GM10847 (cell line): ENCODE results near the gene SLC6A7.

Experiments
- POLR2A ChIP-seq: IDR thresholded peaks from 2 replicates; pipeline ENCODE4 v1.6.1; 2011; ENCODE audit not compliant: insufficient read length; ENCODE audit errors: extremely low read depth

SLC6A7 gene

DNA sequence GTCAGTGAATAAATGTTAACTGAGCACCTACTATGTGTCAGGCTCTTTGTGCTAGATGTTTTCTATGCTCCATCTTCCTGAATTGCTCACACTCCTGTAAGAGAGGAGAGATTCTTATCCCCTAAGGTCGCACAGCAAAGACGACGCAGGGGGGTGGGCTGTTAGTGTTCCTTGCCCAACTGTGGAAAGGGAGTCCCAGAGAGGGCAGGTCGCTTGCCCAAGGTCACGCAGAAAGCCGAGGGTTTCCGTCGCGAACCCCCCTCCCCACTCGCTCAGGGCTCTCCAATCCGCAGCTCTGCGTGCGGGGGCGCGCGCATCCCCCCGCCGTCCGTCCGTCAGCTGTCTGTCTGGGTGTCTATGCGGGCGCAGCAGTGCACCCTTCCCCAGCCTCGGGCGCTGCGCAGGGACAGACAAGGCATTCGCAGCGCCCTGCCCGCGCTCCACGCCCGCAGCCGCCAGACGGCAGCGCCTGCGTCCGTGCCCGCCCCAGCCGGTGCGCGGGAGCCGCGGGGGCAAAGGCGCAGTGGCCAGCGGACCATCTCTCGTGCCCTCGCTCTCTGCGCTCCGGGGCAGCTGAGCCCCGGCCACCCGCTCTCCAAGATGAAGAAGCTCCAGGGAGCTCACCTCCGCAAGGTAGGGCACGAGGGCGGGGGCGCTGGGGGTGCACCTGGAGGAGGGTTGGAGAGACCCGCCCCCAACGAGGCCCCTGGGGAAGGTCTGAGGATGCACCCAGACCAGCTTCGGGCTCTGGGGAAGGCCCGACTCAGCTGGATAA is at the start of gene SLC6A7:
Gene SLC6A7, plus strand, starts transcription at position 335 of the 775 bp plus-strand sequence. Its CDS starts 266 bp downstream, at position 601.
- no peak for TF ChIP-seq POLR2A

DNA sequence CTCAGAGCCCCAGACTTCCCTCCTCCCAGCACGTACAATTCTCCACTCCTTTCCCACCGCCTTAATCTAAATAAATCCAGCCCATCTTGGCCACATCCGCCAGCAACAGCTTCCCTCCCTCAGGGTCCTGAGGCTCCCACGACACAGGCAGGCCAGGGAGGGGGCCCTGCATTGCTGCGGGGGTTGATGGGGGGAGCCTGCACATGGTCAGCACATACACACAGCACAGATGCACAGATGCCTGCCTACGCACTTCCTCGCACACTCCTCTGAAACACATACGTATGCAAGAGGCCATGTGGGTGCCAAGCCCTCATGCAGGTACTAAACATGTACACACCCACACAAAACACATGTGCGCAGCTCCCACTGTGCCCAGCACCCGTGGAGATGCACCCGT is 49.0 kb upstream of the SLC6A7 start:
- no peak for TF ChIP-seq POLR2A

DNA sequence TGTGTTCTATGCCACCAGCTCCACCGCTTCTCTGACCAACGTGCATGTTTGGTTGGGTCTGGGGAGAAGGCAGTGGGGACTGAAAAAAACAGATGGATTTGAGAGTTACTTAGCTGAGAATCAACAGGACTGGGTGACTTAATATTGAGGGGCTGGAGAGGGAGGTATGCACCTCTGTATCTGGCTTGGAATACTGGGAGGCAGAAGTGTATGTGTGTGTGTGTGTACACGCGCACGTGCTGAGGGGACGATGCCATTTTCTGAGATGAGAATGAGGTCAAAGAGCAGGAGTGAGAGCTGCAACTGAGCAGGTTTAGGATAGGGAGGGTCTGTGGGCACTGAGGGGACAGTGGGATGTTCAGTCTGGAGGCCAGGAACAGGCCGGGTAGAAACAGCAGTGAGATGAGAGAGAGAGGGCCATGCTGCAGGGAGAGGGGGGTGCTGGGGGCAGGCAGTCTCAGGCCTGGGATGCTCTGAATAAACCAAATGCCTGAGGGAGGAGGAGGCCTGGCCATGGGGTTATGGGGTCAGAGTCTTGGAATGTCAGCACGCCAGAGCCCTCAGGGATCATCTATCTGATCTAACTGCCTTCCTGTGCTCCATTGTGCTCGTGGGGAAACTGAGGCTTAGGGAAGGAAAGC is 48.2 kb upstream of the SLC6A7 start:
- TF ChIP-seq POLR2A = no peak

DNA sequence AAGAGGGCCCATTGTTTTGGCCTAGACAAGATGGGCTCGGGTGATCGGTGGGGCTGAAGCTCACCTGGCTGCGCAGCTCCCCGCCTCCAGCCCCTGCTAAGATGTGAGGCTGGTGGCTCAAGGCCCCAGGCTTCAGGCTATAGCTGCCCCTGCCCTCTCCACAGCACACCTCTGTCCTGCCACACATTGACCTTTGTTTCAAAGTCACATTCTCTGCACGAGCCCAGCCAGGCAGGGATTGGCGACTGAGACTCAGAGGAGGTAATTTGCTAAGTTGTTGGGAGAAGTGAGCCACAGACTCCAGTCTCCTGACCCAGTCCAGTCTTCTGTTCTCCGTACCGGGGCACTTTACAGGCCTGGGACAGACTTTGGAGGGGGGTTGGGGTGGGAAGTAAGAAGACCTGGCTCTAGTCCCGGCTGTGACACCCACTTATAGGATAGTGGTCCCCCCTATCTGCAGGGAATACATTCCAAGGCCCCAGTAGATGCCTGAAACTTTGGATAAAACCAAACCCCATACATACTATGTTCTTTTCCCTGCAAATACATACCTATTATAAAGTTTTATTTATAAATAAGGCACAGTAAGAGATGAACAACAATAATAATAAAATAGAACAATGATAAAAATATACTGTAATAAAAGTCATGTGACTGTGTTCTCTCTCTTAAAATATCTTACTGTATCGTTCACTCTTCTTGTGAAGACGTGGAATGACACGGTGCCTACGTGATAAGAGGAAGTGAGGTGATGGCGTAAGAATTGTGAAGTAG is 47.5 kb upstream of the SLC6A7 start:
- TF ChIP-seq POLR2A = no peak

DNA sequence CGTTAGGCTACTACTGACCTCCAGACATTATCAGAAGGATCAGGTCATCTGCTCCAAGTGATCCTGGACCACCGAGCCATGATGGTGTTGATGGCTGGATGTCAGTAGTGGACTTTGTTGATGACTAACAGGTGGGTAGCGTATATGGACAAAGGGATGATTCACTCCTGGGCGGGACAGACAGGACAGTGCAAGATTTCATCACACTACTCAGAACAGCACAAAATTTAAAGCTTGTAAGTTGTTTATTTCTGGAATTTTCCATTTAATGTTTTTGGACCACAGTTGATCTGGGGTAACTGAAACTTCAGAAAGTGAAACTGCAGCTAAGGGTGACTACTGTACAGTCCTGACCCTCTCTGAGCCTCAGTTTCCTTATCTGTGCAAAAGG is 46.9 kb upstream of the SLC6A7 start:
- TF ChIP-seq POLR2A = no peak

DNA sequence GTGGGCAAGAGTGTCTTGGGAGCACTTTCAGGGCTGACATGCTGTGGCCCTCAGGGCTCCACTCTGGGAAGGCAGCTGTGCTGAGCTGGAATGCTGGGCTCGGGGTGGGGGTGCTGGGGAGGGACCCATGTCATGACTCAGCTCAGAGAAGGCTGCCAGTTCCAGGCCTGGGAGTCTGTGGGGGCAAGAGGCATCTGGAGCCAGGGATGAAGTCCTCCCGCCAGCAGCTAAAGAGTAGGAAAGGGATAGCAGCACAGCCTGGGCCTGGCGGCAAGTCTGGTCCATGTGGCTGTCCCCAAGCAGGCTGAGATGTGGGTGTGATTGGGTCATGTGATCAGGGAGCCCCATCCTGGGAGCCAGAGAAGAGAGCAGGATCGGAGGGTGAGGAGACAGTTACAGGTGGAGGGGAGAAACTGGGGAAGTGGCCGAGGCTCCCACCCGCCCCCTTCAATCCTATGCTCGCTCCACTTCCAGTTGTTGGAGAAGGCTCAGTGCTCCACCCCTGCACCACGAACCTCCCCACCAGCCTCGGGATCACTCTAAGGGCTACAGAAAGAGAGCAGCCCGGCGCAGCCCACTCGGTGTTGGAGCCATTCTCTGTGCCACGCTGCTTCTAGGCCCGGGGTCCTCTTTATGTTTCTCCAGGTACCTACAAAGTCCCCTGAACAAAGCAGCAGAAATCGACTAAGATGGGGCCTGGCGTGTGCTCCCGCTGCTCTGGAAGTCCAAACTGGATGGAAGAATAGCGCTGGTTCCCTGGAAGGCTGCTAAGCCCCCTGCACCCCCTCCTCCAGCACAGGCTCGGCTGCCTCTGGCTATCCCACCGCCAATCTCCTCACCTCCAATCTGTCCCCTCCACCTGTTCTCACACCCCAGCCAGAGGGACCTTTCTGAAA is 46.3 kb upstream of the SLC6A7 start:
- TF ChIP-seq POLR2A = no peak

DNA sequence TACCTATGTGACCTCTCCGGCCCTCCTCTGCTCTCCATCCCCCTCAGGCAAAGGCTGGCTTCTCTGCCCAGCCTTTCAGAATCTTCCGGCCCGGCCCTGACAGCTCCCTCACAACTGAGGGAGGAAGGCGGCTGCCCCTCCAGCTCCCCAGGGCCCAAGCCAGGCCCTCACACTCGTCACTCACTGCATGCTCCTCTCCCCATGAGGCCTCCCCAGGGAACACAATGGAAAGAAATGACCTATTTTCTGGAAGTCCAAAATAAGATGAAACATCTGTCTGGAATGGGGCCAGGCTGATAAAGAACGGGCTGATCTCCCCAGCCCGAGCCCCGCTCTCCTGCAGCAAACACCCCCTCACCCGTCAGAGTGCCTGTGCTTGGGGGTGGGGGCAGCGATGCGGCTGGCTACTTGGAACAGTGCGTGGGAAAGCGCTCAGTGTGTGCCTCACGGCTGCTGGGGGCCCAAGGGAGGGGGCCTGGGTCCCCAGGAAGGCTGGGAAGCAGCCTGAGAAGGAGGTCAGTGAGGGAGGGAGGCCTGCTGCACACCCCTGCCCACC is 45.5 kb upstream of the SLC6A7 start:
- no peak for TF ChIP-seq POLR2A

DNA sequence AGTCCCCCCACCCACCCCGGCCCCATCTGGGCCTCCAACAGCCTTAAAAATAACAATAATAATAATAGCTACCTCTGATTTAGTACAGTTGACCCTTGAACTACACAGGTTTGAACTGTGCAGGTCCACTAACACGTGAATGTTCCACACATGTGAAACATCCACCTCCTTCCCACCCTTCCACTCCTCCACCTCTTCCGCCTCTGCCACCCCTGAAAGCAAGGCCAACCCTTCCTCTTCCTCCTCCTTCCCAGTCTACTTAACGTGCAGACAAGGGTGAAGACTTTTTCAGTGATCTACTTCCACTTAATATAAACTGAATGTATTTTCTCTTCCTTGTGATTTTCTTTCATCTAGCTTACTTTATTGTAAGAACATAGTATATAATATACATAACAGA is 45.0 kb upstream of the SLC6A7 start:
- TF ChIP-seq POLR2A = no peak

DNA sequence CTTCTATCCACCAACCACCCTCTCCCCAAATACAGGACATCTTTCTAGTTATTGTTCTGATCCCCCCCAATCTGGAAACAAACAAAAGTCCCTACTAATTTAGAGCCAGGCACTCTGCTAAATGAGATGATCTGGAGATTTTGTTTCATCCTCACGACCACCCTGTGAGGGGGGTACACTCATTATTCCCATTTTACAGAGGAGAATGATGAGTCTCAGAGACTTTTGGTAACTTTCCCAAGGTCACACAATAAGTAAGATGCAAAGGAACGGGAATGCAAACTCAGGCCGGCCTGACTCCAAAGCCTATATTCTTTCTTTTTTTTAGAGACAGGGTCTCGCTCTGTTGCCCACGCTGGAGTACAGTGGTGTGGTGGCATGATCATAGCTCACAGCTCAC is 43.6 kb upstream of the SLC6A7 start:
- no peak for TF ChIP-seq POLR2A

DNA sequence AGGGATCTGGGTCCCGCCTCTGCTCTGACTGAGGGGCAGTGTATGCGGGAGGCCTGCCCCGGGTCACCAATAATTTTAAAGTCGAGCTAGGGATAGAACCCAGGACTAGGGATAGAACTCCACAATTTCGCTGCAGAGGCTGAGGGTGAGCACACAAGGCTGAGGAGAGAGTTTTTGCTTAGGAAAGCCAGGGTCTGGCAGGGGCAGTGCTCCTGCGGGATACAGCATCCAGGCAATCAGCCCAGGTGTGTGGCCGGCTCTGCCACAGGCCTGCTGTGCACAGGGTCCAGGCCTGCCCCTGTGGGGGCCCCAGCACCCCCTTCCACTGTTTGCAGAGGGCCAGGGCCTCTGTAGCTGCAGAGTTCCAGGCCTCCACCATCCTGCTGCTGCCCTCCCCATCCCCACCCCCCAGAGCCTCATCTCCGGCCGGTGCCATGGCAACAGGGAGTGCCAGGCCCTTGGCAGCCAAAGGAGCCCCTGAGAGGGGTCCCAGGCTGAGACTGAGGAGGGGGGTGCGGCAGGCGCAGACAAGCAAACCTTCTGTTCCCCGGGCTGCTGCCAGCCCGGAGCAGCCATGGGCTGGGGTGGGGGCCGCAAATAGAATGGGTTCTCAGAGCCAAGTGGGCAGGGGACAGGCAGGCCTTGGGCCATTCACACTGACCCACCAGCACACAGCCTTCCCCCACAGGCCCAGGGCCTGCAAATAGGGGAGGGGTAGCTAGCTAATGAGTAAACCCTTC is 42.8 kb upstream of the SLC6A7 start:
- TF ChIP-seq POLR2A = no peak

DNA sequence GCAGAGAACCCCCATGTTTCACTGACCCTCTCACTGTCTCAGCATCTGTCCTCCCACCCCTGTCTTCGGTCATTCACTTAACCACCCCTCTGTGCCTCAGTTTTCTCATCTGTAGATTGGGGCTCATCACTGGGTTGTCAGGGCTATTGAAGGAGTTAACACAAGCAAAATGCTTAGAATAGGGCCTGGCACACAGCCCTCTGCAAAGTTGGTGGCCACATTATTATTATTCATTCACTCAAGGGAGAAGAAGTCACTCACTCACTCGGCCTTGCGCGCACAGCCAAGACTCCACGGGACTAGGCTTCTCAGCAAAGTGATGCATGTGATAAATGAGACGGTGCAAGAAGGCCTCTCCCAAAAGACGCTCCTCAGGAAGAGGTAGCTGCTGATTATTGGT is 42.2 kb upstream of the SLC6A7 start:
- no peak for TF ChIP-seq POLR2A

DNA sequence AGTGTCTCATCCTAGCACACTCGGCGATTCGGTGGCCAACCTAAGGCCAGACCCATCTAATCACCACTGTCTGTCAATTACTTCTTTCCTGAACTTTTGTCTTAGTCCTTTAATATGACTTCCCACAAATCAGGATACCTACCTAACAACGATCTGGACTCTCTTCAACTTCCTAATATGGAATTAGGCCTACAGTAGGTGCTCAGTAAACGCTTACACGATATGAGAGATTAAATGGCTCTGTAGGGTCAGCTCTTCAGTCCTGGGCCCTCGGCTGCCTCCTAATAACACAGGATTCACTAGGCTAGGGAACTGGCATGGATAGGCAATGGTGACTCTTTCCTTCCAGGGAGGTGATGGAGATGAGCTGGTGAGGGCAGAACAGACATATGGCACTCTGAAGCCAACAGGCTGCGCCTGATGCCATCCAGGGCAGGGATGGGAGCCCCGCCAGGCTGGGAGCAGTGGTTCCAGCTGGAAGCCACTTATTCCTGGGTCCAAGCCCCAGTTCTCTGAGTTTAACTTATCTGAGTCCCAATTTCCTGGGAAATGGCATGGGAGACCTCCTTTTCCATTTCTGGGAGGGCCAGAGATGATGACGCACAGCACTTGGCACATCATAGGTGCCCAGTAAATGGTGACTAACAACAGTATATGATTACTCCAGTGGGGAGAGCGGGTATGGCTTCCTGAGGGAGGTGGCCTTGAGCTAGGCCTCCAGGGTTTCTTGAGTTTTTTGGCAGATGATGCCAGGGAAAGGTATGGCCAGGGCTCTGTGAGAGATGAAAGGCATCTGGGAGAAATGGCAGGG is 41.5 kb upstream of the SLC6A7 start:
- no peak for TF ChIP-seq POLR2A

DNA sequence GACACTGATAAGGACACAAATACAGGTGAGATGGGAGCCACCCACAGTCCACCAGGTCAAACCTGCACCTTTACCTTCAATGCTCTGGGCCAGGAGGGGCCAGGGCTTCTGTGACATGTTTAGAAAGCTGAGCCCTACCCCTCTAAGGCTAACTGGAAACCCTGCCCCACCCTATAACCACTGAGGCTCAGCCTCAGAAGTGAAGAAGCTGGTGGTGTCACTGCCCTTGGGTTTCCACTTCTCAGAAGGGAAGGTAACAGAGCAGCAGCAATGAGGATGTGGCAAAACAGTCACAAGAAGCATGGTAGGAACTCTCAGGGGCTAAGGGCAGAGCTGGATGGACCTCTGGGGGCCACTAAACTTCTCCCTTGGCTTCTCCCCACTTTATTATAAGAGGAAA is 40.2 kb upstream of the SLC6A7 start:
- TF ChIP-seq POLR2A = no peak
